ENCODE measurements around the gene CNST.

The CNST gene, protein sequence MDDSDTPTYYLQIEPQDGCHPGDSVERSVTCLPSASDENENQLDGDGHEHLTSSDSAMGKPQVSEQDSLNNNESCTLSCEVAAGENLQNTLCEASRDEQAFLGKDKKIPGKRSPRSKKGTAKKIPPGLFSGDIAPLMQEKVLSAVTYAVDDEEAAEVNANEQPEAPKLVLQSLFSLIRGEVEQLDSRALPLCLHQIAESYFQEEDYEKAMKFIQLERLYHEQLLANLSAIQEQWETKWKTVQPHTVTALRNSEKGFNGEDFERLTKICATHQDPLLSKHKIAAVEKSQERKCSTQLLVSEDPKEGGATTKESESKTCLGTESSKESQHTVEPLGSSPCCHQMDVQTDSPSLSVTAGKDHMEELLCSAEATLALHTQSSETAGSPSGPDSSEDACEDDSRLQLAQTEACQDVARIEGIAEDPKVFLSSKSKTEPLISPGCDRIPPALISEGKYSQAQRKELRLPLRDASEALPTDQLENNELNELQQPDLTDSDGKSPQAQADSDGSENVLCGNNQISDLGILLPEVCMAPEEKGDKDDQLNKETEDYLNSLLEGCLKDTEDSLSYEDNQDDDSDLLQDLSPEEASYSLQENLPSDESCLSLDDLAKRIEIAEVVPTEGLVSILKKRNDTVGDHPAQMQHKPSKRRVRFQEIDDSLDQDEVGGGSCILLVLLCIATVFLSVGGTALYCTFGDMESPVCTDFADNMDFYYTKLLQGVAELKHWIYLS

DNA sequence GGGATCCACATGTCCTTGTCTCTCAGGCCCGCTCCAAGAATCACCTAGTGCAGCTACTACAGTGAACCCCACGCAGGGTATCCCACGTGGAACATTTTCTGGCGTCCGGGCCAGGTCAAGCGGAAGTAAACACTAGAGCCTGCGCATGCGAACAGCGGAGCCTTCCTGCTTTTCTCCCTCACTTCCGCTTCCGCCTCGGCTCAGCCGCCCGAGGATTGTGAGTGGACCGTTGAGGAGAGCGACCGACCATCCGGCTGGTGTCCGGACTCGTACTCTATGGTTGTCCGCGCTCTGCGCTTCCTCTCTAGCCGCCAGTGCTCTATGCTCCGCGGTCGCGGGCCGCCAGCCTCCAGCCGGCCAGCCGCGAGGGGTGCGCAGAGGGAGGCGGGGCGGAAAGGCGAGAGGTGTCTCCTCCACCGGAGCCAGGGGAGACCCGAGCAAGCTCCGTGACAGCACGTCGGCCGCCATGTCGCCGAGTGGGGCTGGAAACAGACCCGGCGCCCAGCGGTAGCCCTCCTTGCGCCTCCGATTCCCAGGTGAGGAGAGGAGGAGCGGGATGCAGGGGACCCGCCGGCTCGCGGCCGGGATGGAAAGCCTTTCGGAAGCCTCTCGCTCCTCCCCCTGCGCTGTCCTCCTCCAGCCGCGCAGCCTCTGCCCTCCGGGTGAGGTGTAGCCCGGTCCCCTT is at the start of gene CNST, which contains the start of gene TFB2M:
Gene CNST (plus strand): TSS at position 329 of the 685 bp plus-strand sequence. CDS start 25,107 bp downstream, outside the sequence.
Gene TFB2M (minus strand): TSS at position 134 of the 685 bp plus-strand sequence. CDS start 123 bp downstream, at position 11.
- peak; percentile 82 to 97 (median 84) for DNase-seq (ENCODE audit: low read depth in 2 of 3, low spot score in 2 of 3)

DNA sequence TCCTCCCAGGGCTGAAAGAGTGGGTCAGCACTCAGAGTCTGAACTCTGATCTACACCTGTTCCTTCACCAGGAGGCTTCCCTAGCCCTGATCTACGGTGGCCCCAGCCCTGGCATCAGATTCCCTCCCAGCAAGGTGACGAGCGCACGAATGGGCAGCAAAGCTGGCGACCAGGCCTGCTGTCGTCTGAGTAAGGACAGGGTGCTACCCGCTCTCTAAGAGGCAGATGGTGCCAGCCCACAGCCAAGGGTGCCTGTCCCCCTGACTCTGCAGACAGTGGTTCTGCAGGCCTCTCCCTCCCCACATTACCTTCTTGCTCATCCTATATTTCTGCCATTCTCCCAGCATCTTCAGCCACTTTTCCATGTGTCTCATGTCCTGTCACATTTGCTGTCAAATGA is 48.9 kb upstream of the CNST start:
- no peak for DNase-seq (ENCODE audit: low read depth in 2 of 3, low spot score in 2 of 3)

DNA sequence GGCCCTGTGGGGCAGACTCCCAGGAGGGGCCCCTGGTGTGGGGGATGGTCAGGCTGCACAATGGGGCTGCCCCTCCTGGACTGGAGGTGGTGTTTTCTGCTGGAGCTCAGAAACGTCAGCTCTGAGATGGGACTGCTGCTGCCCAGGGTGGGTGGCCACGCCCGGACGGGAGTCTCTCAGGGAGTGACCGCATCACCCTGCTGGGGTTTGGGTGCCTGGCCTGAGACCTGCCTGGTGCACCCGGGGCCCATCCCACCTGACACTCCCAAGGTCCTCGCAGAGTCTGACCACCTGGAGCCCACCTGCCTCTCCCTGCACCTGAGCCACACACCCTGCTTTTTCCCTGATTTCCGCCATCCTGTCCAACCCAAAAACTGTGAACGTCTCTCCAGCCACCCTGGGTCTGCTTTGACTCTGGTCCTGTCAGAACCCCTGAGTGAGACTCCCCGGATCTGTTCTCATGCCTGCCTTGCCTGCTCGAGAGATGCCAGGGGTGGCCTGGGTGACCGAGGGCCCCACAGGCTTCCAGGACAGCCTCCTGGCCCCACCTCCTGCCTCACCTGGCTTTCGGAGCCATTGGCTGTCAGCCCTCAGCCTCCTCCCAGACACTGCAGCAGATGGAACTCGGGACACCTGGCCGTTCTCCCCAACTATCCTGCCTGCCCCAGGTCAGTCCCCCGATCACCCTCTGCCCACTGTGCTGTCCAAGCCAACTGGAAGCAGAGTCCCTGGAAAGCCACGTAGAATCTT is 47.6 kb upstream of the CNST start:
- no peak for DNase-seq (ENCODE audit: low read depth in 2 of 3, low spot score in 2 of 3)

DNA sequence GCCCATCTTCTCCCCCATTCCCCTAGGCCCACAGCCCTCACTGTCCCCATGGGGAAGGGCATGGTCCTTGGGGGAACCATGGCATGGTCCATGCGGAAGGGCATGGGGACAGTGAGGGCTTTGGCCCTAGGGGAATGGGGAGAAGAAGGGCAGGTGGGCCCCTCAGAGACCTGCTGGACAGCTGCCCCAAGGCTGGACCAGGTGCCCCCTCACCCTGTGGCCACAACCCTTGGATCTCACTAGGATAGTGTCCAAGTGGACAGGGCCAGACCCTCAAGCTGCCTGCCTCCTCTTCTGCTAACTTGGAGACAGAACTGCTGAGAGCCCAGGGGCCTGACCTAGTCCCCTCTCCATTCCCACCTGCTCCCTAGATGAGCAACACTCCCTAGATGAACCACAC is 46.7 kb upstream of the CNST start:
- DNase-seq (ENCODE audit: low read depth in 2 of 3, low spot score in 2 of 3): no peak

DNA sequence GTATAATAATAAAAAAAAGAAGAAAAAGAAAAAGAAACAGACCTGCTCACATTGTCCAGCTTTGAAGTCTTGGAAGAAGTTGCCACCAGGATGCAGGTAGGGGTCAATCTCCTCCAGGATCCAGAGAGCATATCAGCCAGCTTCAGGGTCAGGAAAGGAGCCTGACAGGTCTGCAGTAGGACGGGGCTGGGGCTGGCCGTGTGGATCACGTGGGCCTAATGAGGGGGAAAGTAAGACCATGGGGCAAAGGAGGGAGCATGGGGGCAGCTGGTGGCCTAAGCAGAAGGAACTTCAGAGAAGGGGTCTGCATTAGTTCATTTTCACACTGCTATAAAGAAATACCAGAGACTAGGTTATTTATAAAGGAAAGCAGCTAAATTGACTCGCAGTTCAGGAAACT is 39.9 kb upstream of the CNST start:
- DNase-seq (ENCODE audit: low read depth in 2 of 3, low spot score in 2 of 3): no peak

DNA sequence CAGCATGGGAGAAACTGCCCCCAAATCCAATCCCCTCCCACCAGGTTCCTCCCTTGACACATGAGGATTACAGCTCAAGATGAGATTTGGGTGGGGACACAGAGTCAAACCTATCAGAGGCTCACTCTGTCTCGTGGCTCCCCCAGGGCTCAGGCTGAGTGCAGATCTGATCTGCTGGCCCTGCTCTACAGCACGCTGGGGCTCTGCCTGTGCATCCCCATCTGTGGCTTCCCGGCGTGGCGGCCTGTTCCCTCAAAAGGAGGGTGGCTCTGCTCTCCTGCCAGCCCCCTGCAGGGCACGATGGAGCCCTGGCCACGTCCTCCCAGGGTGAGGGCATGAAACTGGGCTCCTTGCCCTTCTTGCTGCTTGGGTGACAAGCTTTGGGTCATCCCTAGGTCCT is 39.3 kb upstream of the CNST start:
- DNase-seq (ENCODE audit: low read depth in 2 of 3, low spot score in 2 of 3): no peak

DNA sequence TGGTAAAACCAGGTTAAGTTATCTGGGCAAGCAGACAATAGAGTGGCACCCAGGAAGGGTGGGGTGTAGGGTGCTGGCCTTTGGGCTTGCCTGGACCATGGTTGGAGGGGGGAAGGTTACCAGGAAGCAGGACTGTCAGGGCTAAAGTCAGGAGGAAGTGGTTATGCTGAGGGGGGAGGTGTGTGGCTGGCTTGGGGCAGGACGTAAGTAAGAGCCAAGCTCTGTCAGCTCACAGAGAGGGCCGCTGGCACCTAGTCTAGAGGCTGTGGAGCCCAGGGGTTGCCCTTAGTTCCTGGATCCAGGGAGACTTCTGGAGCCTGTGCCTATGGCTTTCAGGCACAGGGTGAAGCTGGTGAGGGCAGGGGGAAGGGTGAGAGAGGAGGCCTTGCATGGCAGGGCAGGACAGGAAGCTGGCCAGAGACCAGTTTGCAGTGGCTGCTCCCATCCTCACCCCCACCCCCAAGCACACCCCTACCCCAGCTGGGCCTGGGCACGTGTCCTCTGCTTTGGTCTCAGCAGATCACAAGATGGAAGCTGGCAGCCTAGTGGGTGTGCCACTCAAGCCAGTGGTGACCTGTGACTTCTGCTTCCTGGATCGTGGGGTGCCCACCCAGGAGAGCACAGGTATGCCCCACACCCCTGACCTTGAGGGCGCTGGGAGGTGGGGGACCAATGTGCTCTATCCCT is 38.7 kb upstream of the CNST start:
- no peak for DNase-seq (ENCODE audit: low read depth in 2 of 3, low spot score in 2 of 3)

DNA sequence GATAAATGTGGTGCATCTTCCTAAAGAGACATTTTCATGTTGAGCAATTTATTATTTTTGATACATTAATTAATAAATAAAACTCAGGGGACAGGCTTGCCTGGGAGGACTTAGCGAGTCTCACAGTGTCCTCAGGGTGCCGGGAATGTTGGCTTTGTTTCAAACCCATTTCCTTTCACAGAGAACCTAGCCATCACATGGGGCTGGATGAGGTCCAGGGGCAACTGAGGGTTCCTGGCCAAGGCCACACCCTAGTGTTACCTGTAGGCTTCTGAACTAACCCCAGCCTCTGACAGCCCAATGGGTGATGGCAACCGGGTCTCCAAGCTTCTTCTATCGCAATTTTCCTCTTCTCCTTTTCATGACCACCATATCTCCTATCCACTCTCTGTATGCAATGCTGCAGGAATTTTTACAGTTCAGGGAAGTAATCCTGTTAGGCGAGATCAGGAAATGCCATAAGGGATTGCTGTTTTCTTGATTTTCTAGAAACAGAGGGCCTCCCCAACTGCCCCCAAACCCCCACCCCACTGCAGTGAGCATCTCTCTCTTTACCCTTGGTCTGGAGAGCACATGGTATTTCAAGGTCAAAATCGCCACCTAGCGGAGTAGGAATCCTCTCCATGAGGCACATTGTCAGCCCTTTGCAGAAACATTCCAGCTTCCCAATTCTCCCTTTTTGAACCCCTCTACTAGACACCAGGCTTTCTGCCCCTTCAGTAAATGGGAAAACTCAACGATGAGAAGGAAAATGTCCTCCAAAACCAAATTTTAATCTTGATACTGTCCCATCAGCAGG is 37.1 kb upstream of the CNST start:
- DNase-seq (ENCODE audit: low read depth in 2 of 3, low spot score in 2 of 3): no peak

DNA sequence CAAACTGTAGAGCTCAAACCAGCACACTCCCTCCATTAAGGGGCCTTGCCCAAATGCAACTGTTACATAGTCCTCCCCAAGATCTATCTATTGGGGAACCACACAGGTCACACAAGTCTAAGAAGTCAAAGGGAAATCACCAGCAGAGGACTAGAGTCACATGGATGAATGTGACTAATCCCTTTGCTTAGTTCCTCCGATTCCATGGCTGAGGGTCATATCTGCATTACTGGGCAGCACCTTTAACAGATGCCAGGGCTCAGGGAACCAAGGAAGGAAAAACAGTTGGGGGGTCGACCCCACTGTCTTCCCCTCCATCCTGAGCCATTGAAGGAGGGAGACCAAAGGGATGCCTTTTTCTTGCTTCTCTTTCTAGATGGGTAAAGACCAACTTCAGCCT is 35.8 kb upstream of the CNST start:
- DNase-seq (ENCODE audit: low read depth in 2 of 3, low spot score in 2 of 3): no peak

DNA sequence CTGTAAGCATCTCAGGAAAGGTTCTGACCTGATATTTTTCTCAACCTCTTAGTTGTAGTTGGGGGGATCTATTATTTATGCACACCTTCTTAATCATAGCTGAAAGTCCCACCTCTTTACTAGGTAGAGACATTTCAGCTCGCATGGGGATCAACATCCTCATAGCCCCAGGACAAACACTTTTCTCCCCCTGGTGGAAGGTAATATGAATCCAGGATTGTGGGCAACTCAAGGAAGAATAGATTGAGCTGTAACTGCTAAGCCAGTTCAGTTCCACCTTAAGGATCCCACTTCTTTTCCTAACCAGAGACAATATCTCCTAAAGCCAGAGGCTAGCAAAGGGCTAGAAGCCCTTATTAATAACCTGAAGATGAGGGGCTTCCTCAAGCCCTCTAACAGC is 33.7 kb upstream of the CNST start:
- no peak for DNase-seq (ENCODE audit: low read depth in 2 of 3, low spot score in 2 of 3)

DNA sequence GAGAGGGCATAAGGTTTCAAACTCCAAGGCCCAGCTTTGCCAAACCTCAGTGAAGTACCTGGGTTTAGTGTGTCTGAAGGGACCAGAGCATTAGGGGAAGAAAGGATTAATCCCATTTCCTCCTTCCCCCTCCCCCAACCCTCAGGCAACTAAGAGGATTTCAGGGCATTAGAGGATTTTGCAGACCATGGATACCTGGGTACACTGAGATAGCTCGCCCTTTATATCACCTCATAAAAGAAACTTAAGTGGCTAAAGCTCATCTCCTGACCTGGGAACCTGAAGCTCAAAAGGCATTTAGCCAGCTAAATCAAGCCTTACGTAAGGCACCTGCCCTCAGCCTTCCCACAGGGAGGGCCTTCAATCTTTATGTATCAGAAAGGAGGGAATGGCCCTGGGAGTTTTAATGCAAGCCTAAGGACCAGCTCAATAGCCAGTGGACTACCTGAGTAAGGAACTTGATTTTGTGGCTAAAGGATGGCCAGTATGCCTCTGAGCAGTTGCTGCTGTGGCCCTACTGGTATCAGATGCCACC is 32.8 kb upstream of the CNST start:
- no peak for DNase-seq (ENCODE audit: low read depth in 2 of 3, low spot score in 2 of 3)

DNA sequence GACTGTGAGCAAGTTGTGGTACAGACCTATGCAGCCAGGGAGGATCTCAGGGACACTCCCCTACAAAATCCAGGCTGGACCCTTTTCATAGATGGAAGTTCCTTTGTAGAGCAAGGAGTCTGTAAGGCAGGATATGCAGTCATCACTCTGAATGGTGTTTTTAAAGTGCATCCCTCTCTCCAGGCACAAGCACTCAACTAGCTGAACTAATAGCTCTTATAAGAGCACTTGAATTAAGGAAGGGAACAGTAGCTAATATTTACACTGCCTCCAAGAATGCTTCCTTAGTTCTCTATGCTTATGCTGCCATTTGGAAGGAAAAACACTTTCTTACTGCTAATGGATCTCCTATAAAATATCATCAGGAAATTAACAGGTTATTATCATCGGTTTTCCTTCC is 32.1 kb upstream of the CNST start:
- DNase-seq (ENCODE audit: low read depth in 2 of 3, low spot score in 2 of 3): no peak

DNA sequence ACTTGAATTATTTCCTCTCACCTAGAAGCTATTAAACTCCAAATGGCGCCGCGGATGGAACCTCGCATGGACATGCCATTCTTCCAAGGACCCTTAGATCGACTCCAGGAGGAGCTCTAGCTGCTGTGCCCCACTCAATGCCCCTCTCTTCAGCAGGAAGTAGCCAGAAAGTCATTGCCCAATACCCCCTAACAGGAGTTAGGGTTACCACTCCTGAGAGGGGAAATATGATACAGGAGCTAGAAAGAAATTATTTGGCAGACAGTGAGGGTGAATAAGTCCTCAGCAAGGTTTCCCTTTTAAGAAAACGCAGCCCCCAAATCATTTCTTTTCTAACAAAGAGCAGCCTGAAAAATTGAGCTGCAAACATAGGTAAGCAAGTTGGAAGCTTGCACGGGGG is 28.8 kb upstream of the CNST start:
- DNase-seq (ENCODE audit: low read depth in 2 of 3, low spot score in 2 of 3): no peak

DNA sequence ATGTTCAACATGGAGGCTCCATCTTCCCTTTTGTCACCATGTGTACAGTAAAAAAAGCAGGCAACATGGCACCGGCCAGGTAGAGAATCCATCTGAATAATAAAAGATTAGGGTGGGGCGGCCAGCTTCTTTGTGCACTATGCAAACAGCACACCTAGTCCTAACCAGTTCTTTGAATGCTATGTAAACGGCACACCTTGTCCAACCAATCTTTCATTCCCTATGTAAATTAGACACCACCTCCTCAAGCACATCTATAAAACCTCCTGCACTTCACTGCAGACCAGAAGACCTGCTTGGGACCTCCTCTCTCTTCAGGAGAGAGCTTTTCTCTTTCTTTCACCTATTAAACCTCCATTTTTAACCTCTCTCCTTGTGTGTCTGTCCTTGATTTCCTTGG is 28.4 kb upstream of the CNST start:
- no peak for DNase-seq (ENCODE audit: low read depth in 2 of 3, low spot score in 2 of 3)

DNA sequence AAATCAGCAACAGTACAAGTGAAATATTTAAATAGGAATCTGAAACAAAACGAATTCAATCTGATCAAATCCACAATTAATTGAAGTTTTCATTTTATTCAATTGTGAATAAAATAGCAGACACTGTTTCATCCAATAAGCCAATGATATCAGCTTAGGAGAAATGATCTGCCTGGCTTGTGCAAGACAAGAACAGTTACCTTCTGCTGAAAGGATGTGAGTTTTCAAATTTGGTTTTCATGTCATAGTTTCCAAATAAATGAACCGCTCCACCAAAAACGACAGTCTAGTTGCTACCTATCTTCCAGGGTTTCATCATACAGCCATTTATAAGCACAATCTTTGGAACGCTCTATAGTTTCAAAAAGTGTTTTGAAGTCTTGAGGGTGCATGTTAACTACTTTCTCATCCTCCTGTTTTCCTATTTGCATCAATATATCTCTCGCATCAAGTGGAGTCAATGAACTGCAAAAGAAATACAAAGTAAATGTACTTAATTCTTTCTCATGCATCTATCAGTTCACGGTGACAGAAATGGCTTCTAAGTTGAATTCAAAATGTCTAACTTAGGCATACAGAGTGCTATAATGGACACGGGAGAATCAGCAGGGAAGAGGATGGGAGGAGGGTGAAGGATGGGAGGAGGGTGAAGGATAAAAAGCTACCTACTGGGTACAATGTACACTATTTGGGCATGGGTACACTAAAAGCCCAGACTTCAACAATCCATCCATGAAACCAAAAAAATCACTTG is 25.3 kb upstream of the CNST start:
- no peak for DNase-seq (ENCODE audit: low read depth in 2 of 3, low spot score in 2 of 3)

DNA sequence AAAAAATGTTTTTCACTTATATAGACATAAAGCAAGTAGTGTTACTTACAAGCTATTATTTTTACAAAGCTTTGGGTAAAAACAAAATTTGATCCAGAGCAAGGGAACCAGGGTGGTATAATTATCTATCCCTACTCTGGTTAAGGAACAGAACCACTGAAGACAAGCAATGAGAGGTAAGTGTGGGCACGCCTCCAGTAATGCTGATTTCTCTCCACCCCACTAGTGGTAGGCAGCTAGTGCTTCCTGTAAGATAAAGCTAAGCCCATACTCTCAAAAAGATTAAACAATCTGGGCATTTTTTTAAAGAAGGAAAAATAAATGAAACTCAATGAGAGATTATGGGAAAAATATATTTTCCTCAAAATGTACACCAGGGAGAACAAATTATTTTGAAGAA is 22.3 kb upstream of the CNST start:
- DNase-seq (ENCODE audit: low read depth in 2 of 3, low spot score in 2 of 3): no peak

DNA sequence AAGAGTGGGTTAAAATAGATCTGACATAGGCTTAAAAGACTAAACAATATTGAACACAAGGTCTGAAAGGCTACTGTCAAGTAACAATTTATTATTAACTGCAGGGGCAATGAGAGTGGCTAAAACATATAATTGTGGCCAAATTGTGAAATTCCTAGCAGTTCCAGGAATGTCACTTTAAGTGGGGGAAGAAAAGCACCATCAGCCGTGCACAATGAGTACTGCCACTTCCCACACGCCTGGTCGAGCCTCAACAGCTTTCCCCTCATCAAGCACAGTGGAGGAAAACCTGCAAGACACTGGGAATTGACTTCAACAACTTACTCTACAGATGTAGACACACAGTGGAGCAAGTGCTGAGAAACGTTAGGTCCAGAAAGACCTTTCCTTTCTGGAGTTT is 16.6 kb upstream of the CNST start:
- no peak for DNase-seq (ENCODE audit: low read depth in 2 of 3, low spot score in 2 of 3)

DNA sequence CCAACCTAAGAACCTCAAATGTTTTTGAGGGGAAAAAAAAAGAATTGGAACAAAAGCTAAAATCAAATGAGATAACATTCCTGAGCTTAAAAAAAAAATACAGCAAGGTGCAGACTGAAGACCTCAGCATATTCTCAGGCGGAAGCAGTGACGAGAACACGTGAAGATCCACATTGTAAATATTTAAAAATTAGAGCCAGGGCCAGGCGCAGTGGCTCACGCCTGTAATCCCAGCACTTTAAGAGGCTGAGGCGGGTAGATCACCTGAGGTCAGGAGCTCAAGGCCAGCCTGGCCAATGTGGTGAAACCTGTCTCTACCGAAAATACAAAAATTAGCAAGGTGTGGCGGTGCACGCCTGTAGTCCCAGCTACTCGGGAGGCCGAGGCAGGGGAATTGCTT is 15.9 kb upstream of the CNST start:
- DNase-seq (ENCODE audit: low read depth in 2 of 3, low spot score in 2 of 3): no peak

DNA sequence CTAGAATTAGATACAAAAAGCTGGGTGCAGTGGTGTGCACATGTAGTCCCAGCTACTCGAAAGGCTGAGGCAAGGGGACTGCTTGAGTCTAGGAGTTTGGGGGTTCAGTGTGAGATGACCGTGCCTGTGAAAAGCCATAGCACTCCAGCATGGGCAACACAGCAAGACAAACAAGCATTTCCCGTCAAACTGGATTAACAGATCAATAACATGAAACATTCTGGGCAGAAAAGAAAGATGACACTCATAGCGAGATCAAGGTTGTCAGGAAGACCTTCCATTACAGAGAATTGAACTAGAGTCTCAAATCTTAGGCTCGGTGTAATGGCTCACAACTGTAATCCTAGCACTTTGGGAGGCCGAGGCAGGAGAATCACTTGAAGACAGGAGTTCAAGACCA is 14.1 kb upstream of the CNST start:
- DNase-seq (ENCODE audit: low read depth in 2 of 3, low spot score in 2 of 3): no peak

All from activated CD8-positive, alpha-beta memory T cell treated with anti-CD3 and anti-CD28 coated beads for 48 hours (primary cell).